Measurements from ENCODE around the gene EHHADH. TPM values are rescaled to one million over a fixed set of nuclear protein-coding genes. Genes with fewer than 3 reads are reported as not detected.
A peak's percentile ranks its signal among the peaks of the same experiment; 100 is the strongest.

Gene EHHADH
- total and polyA plus RNA-seq, 4 donors, result 2.8 to 11.1 (median 6.3) TPM

- Histone ChIP-seq H3K27ac (ENCODE audit: low read depth in 1 of 2, low read length in 1 of 2) (peak overlapping the region in 1 of 2 donors; percentile 40), H3K9ac (ENCODE audit: insufficient read depth in 1 of 2, low read length in 2 of 2) (peak overlapping the region in 1 of 2 donors; percentile 15), H3K36me3 (ENCODE audit: control insufficient read depth in 4 of 4, insufficient read depth in 4 of 4, low read length in 4 of 4) (no peaks in the 10 kb centered on the region), H3K27me3 (ENCODE audit: control insufficient read depth in 3 of 3, insufficient read depth in 3 of 3, low read length in 2 of 3) (peaks cover 0 to 4% (median 0%) of the 10 kb centered on the region in 3 donors), H3K9me3 (ENCODE audit: control insufficient read depth in 4 of 4, insufficient read depth in 3 of 4, low read length in 3 of 4) (no peaks in the 10 kb centered on the region), H3K4me3 (no peak overlapping the region), H3K4me1 (ENCODE audit: control insufficient read depth in 5 of 5, insufficient read depth in 5 of 5, low read length in 5 of 5) (peaks cover 0 to 12% (median 0%) of the 10 kb centered on the region in 5 donors)
- no peak for ATAC-seq (ENCODE audit: insufficient read depth, low FRiP score)
- 19 to 49% methylated on average over 15 of the region's 15 CpGs for WGBS, 2 donors
- DNase-seq, result peak; percentile 61 to 85 (median 64)
- TF ChIP-seq CTCF (IDR thresholded peaks at IDR 0.05; ENCODE audit: control extremely low read depth, extremely low read depth), result no peak
Observed at GRCh38 chr3:185175370-185175987, 78.4 kb downstream of the EHHADH start.

GRCh38 chr3:185172086-185173049 lies 81.5 kb downstream of the EHHADH start:
- TF ChIP-seq CTCF (IDR thresholded peaks at IDR 0.05; ENCODE audit: control extremely low read depth, extremely low read depth), result no peak
- no peak for ATAC-seq (ENCODE audit: insufficient read depth, low FRiP score)

DNA sequence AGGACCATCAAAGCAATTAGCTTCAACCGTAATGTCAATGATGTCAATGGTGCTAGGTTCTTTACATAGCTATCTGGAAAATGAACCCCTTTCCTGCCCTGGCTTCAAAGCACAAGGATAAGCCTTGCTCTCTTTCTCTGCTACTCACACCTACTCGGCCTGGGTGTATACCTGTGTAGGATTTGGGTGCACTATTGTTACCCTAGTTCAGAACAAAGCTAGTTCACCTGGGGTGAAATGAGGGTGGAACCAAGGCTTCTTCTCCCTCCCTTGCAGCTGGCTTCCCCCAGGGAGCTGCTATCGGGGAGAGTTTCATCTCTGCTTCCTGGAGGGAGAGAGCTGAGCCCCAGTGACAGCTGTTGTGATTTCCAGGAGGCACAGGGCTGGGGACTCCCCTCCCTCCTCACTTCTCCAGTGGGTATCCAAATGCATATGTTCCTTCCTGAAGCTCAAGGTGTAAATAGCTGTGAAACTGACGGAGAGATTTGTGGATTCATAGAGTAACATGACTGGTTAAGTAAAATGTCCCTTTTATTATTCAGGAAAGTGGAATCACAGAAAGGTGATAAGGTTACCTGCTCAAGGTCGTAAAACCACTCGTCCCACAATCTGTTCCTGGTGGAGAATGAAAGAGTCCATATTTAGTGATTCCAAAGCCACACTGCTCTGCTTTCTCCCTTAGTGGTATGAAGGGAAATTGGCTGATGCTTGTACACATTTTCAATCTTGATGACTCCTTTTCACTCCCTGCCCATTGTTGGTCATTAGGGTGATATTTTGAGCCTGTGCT lies 89.2 kb downstream of the EHHADH start:
- H3K36me3 ChIP-seq (ENCODE audit: control insufficient read depth in 4 of 4, insufficient read depth in 4 of 4, low read length in 4 of 4), result no peaks in the 10 kb centered on the region
- TF ChIP-seq CTCF (IDR thresholded peaks at IDR 0.05; ENCODE audit: control extremely low read depth, extremely low read depth), result no peak
- H3K27ac ChIP-seq (ENCODE audit: low read depth in 1 of 2, low read length in 1 of 2), result no peak overlapping the region
- ATAC-seq (ENCODE audit: insufficient read depth, low FRiP score), result no peak
- no peak overlapping the region for H3K9ac ChIP-seq (ENCODE audit: insufficient read depth in 1 of 2, low read length in 2 of 2)
- WGBS, 2 donors, result 75 to 86% methylated on average over 6 of the region's 6 CpGs
- H3K4me1 ChIP-seq (ENCODE audit: control insufficient read depth in 5 of 5, insufficient read depth in 5 of 5, low read length in 5 of 5), result no peaks in the 10 kb centered on the region
- no peak for DNase-seq
- H3K9me3 ChIP-seq (ENCODE audit: control insufficient read depth in 4 of 4, insufficient read depth in 3 of 4, low read length in 3 of 4), result peaks cover 0 to 2% (median 0%) of the 10 kb centered on the region in 4 donors
- no peaks in the 10 kb centered on the region for H3K27me3 ChIP-seq (ENCODE audit: control insufficient read depth in 3 of 3, insufficient read depth in 3 of 3, low read length in 2 of 3)
- H3K4me3 ChIP-seq, result no peak overlapping the region

More at GRCh38 chr3:185172086-185173049, 81.5 kb downstream of the EHHADH start:
- H3K9ac ChIP-seq (ENCODE audit: insufficient read depth in 1 of 2, low read length in 2 of 2), result no peak overlapping the region
- no peak for DNase-seq
- peaks cover 0 to 12% (median 0%) of the 10 kb centered on the region in 5 donors for H3K4me1 ChIP-seq (ENCODE audit: control insufficient read depth in 5 of 5, insufficient read depth in 5 of 5, low read length in 5 of 5)
- no peaks in the 10 kb centered on the region for H3K36me3 ChIP-seq (ENCODE audit: control insufficient read depth in 4 of 4, insufficient read depth in 4 of 4, low read length in 4 of 4)
- H3K9me3 ChIP-seq (ENCODE audit: control insufficient read depth in 4 of 4, insufficient read depth in 3 of 4, low read length in 3 of 4), result no peaks in the 10 kb centered on the region
- H3K4me3 ChIP-seq, result no peak overlapping the region
- 81 to 85% methylated on average over 11 of the region's 11 CpGs for WGBS, 2 donors
- no peaks in the 10 kb centered on the region for H3K27me3 ChIP-seq (ENCODE audit: control insufficient read depth in 3 of 3, insufficient read depth in 3 of 3, low read length in 2 of 3)
- no peak overlapping the region for H3K27ac ChIP-seq (ENCODE audit: low read depth in 1 of 2, low read length in 1 of 2)

Data from lung (tissue), 12 donors.